Esophagus mucosa (tissue), 1 donor: ENCODE measurements around the gene ZNF529. TPM values are rescaled to one million over a fixed set of nuclear protein-coding genes. Genes with fewer than 3 reads are reported as not detected.
"Not testable (repeated sequence)": the region's sequence is repeated elsewhere in the genome, so short reads cannot be mapped to it uniquely, and the experiment has no call there.

ENCODE experiments used
- ATAC-seq: fragments of 200-7000 bp; cut with Tn5 transposase; one replicate; pipeline ENCODE4 v1.9.1; 2020
- total RNA-seq: library from RNA; stranded (reverse); gene quantifications from one replicate; pipeline ENCODE4 v1.2.4, GENCODE V29; 2023
- donor health status: DM: yes; HTN: yes; CAD: no.

The ZNF529 gene
- 3.8 TPM for total RNA-seq

- peak; percentile 98 for ATAC-seq
Observed at GRCh38 chr19:36573020-36573894, at the start of gene ZNF529. Gene ZNF529, minus strand, starts transcription at chr19:36573292. Its CDS starts 946 bp downstream, at chr19:36572346.

- ATAC-seq = no peak
Observed at GRCh38 chr19:36605877-36606478, 32.9 kb upstream of the ZNF529 start.

- peak; percentile 84 for ATAC-seq
Observed at GRCh38 chr19:36605101-36605876, 32.2 kb upstream of the ZNF529 start, which contains the start of gene ZNF382. Gene ZNF382, plus strand, starts transcription at chr19:36605313. Its CDS starts 4,602 bp downstream, at chr19:36609915.

GRCh38 chr19:36604656-36605100 lies 31.6 kb upstream of the ZNF529 start:
- ATAC-seq = peak; percentile 85

- ATAC-seq = not testable (repeated sequence)
Observed at GRCh38 chr19:36602681-36603080, 29.6 kb upstream of the ZNF529 start.

GRCh38 chr19:36579255-36579654 lies 6.2 kb upstream of the ZNF529 start:
- ATAC-seq = no peak

GRCh38 chr19:36577271-36577996 lies 4.3 kb upstream of the ZNF529 start:
- no peak for ATAC-seq

GRCh38 chr19:36574741-36575140 lies 1.6 kb upstream of the ZNF529 start:
- no peak for ATAC-seq

GRCh38 chr19:36573895-36574720 lies 1.0 kb upstream of the ZNF529 start:
- peak; percentile 34 for ATAC-seq

- no peak for ATAC-seq
Observed at GRCh38 chr19:36572593-36573019, 486 bp downstream of the ZNF529 start.

GRCh38 chr19:36564391-36564790 lies 8.7 kb downstream of the ZNF529 start:
- no peak for ATAC-seq

GRCh38 chr19:36547001-36547732 lies 25.9 kb downstream of the ZNF529 start:
- ATAC-seq = no peak

GRCh38 chr19:36528921-36529518 lies 44.1 kb downstream of the ZNF529 start:
- ATAC-seq = peak; percentile 61

GRCh38 chr19:36528194-36528920 lies 44.7 kb downstream of the ZNF529 start, which contains the start of gene ZNF260:
Gene ZNF260, minus strand, starts transcription at chr19:36528271. Its CDS starts 13,033 bp downstream, at chr19:36515238.
- ATAC-seq = peak; percentile 98

GRCh38 chr19:36527873-36528193 lies 45.3 kb downstream of the ZNF529 start:
- peak; percentile 9 for ATAC-seq

GRCh38 chr19:36527341-36527740 lies 45.8 kb downstream of the ZNF529 start:
- ATAC-seq = no peak

GRCh38 chr19:36526581-36526980 lies 46.5 kb downstream of the ZNF529 start:
- no peak for ATAC-seq

- no peak for ATAC-seq
Observed at GRCh38 chr19:36524617-36525016, 48.5 kb downstream of the ZNF529 start.

- ATAC-seq = no peak
Observed at GRCh38 chr19:36514012-36514612, 59.0 kb downstream of the ZNF529 start.
